ENCODE results near the gene SETBP1. TPM values are rescaled to one million over a fixed set of nuclear protein-coding genes. Genes with fewer than 3 reads are reported as not detected.

SETBP1 gene
- total and polyA plus RNA-seq, 2 of the 4 experiments (the other 2 are of a cell fraction): 0.19 to 0.36 TPM

DNA sequence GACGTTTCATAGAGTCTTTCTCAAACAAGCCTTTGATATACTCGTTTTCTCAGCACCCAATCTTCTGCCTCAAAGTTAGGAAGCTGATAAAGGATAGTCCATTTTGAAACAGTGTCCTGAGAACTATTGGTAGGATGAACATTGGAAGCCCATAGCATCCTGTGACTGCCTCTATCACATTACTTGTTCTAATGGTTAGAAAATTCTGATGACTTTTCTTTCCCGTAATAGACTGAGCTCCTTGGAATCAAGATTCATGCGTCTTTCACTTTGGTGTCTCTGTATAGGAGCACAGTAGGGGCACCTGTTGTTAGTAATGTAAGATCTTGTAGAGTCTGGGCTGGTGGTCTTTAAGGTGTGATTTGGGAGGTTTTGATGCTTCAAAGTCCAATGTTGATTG lies 87.1 kb downstream of the SETBP1 start:
- Histone ChIP-seq H3K56ac (ENCODE audit: extremely low read depth, insufficient read depth, low read length) (no peak overlapping the region), H2BK120ac (ENCODE audit: low read depth, low read length) (no peak overlapping the region), H3K79me1 (ENCODE audit: low read depth in 1 of 2, low read length in 2 of 2) (no peaks in the 10 kb centered on the region), H3K4me1 (ENCODE audit: control insufficient read depth, insufficient read depth, low read length) (no peaks in the 10 kb centered on the region), H2AK9ac (replicated peaks; ENCODE audit: low read depth, low read length, poor library complexity) (no peak overlapping the region), H2BK20ac (ENCODE audit: low read depth, low read length) (no peak overlapping the region), H3K4me3 (ENCODE audit: insufficient read depth, low read depth, low read length) (no peak overlapping the region), H2BK5ac (ENCODE audit: low read depth, low read length, poor library complexity, severe bottlenecking) (no peak overlapping the region), H3K9ac (ENCODE audit: low read depth, low read length) (no peak overlapping the region), H2BK15ac (ENCODE audit: low read depth, low read length) (no peak overlapping the region), H3K36me3 (ENCODE audit: control insufficient read depth, insufficient read depth, low read length) (no peaks in the 10 kb centered on the region), H4K5ac (ENCODE audit: low read depth, low read length) (no peak overlapping the region), H3K9me1 (ENCODE audit: insufficient read depth, low read length) (no peaks in the 10 kb centered on the region), H2AK5ac (ENCODE audit: low read depth, low read length) (no peak overlapping the region), H3K4me2 (ENCODE audit: low read depth, low read length) (no peak overlapping the region), H2AFZ (replicated peaks; ENCODE audit: low read length, poor library complexity) (no peak overlapping the region), H4K20me1 (ENCODE audit: insufficient read depth, low read length) (no peaks in the 10 kb centered on the region), H4K8ac (ENCODE audit: low read depth in 2 of 2, low read length in 2 of 2) (no peak overlapping the region), H3K23ac (ENCODE audit: low read depth, low read length) (no peak overlapping the region), H3K14ac (replicated peaks; ENCODE audit: low read depth, low read length) (no peak overlapping the region), H3K27ac (ENCODE audit: insufficient read depth, low read length) (no peak overlapping the region), H3K4ac (ENCODE audit: low read depth, low read length) (no peak overlapping the region), H3K27me3 (ENCODE audit: control insufficient read depth, insufficient read depth, low read length) (no peaks in the 10 kb centered on the region; the same call in 1 of the 2 replicates), H3K18ac (ENCODE audit: low read depth, low read length) (no peak overlapping the region), H4K91ac (ENCODE audit: insufficient read depth, low read depth, low read length) (no peak overlapping the region), H3K9me3 (ENCODE audit: control insufficient read depth, insufficient read depth, low read length) (no peaks in the 10 kb centered on the region)
- intact Hi-C loops (cut with micrococcal nuclease): no loop called here
- ATAC-seq (ENCODE audit: low read depth): no peak
- no peak for DNase-seq
- WGBS, 2 experiments (ENCODE audit: extremely low coverage in 2 of 2, insufficient read length in 1 of 2): no CpG with 5 or more reads among the region's 4 CpGs
- in situ Hi-C loops (cut with MboI; ENCODE audit: low sequenced_read_pairs): loop anchor here (10.0 kb wide), 1 partner anchor 63 kb away; no protein-coding TSS in a partner anchor
- no TSS peak for BruUV-seq (replicated peaks)
- ChIA-PET POLR2A (ENCODE audit: unreplicated experiment) (no interaction called here), CTCF (no interaction called here)
- no peak for TF ChIP-seq FOS (IDR thresholded peaks at IDR 0.05; ENCODE audit: low read depth, low read length)
- TF ChIP-seq CHD1 (IDR thresholded peaks at IDR 0.05; ENCODE audit: low read depth, low read length): no peak
- no peak for TF ChIP-seq RFX5 (IDR thresholded peaks at IDR 0.05; ENCODE audit: low read depth, low read length)
- TF ChIP-seq, protein P1, sequence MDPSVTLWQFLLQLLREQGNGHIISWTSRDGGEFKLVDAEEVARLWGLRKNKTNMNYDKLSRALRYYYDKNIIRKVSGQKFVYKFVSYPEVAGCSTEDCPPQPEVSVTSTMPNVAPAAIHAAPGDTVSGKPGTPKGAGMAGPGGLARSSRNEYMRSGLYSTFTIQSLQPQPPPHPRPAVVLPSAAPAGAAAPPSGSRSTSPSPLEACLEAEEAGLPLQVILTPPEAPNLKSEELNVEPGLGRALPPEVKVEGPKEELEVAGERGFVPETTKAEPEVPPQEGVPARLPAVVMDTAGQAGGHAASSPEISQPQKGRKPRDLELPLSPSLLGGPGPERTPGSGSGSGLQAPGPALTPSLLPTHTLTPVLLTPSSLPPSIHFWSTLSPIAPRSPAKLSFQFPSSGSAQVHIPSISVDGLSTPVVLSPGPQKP (IDR thresholded peaks at IDR 0.05; ENCODE audit: borderline replicate concordance, low read depth, low read length): no peak
- TF ChIP-seq, protein P2, sequence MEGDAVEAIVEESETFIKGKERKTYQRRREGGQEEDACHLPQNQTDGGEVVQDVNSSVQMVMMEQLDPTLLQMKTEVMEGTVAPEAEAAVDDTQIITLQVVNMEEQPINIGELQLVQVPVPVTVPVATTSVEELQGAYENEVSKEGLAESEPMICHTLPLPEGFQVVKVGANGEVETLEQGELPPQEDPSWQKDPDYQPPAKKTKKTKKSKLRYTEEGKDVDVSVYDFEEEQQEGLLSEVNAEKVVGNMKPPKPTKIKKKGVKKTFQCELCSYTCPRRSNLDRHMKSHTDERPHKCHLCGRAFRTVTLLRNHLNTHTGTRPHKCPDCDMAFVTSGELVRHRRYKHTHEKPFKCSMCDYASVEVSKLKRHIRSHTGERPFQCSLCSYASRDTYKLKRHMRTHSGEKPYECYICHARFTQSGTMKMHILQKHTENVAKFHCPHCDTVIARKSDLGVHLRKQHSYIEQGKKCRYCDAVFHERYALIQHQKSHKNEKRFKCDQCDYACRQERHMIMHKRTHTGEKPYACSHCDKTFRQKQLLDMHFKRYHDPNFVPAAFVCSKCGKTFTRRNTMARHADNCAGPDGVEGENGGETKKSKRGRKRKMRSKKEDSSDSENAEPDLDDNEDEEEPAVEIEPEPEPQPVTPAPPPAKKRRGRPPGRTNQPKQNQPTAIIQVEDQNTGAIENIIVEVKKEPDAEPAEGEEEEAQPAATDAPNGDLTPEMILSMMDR (conservative IDR thresholded peaks at IDR 0.05; ENCODE audit: low read depth, low read length): no peak
- dilution Hi-C loops (cut with HindIII; ENCODE audit: low sequenced_read_pairs, unreplicated experiment): no loop called here

Data from IMR-90 (cell line).